Measurements from ENCODE around the gene NDUFAF5. TPM values are rescaled to one million over a fixed set of nuclear protein-coding genes. Genes with fewer than 3 reads are reported as not detected.

Gene NDUFAF5
- total and polyA plus RNA-seq, 2 donors (not counting 3 experiments of a cell fraction or from before 2014, with no cell fraction given) = 9.8 to 26.4 TPM

- no peak overlapping the region for H2AFZ ChIP-seq (ENCODE audit: low read depth, low read length)
- dilution Hi-C loops (cut with MboI; ENCODE audit: extremely low pct_ligation_motif_present, low sequenced_read_pairs) (no loop called here), intact Hi-C loops (cut with micrococcal nuclease) (no loop called here)
- FAIRE-seq (no peak), DNase-seq (ENCODE audit: low read depth, low spot score) (no peak)
- H3K27me3 ChIP-seq (ENCODE audit: control insufficient read depth in 2 of 2, insufficient read depth in 2 of 2, low read length in 2 of 2) = peaks cover 2 to 4% of the 10 kb centered on the region in 2 experiments
- ChIA-PET POLR2A (no interaction called here), CTCF (interaction anchor here (1.3 to 2.1 kb wide), 2 partner anchors 9 to 229 kb away, joined by 4 to 8 read pairs; no protein-coding TSS in a partner anchor)
- H3K4me2 ChIP-seq (ENCODE audit: insufficient read depth, low read length) = no peak overlapping the region
- no peak overlapping the region for H3K9ac ChIP-seq (replicated peaks; ENCODE audit: extremely low read depth, insufficient read depth, low read length)
- H4K20me1 ChIP-seq (replicated peaks; ENCODE audit: control insufficient read depth, extremely low read depth, insufficient read depth, low read length) = no peaks in the 10 kb centered on the region
- no peaks in the 10 kb centered on the region for H3K4me1 ChIP-seq (ENCODE audit: control insufficient read depth, extremely low read depth, insufficient read depth, low read length)
- no peaks in the 10 kb centered on the region for H3K79me2 ChIP-seq (ENCODE audit: control insufficient read depth, insufficient read depth, low read length)
- H3K9me1 ChIP-seq (replicated peaks; ENCODE audit: control insufficient read depth, extremely low read depth, insufficient read depth, low read length) = no peaks in the 10 kb centered on the region
- H3K4me3 ChIP-seq (replicated peaks in 1 of 3; ENCODE audit: insufficient read depth in 1 of 3, low read depth in 1 of 3, low read length in 3 of 3) = no peak overlapping the region
- no peak overlapping the region for H3K27ac ChIP-seq (ENCODE audit: insufficient read depth, low read depth, low read length)
- BruUV-seq (replicated peaks) = no TSS peak
- no peak for TF ChIP-seq EZH2 (IDR thresholded peaks at IDR 0.05; ENCODE audit: borderline replicate concordance, low read depth, low read length, severe bottlenecking)
- H3K9me3 ChIP-seq (replicated peaks; ENCODE audit: control insufficient read depth, insufficient read depth, low read length) = no peaks in the 10 kb centered on the region
- no peaks in the 10 kb centered on the region for H3K36me3 ChIP-seq (ENCODE audit: control insufficient read depth in 2 of 2, extremely low read depth in 1 of 2, insufficient read depth in 2 of 2, low read length in 2 of 2)
Observed at GRCh38 chr20:13825465-13825864, 40.6 kb downstream of the NDUFAF5 start.

- FAIRE-seq = no peak
- POLR2A ChIA-PET = no interaction called here
- dilution Hi-C loops (cut with MboI; ENCODE audit: extremely low pct_ligation_motif_present, low sequenced_read_pairs) = no loop called here
Observed at GRCh38 chr20:13831476-13831875, 46.6 kb downstream of the NDUFAF5 start.

More at GRCh38 chr20:13831476-13831875, 46.6 kb downstream of the NDUFAF5 start:
- Histone ChIP-seq H3K4me3 (replicated peaks in 1 of 3; ENCODE audit: insufficient read depth in 1 of 3, low read depth in 1 of 3, low read length in 3 of 3) (no peak overlapping the region), H3K79me2 (ENCODE audit: control insufficient read depth, insufficient read depth, low read length) (no peaks in the 10 kb centered on the region), H3K9me1 (replicated peaks; ENCODE audit: control insufficient read depth, extremely low read depth, insufficient read depth, low read length) (no peaks in the 10 kb centered on the region), H3K4me2 (ENCODE audit: insufficient read depth, low read length) (no peak overlapping the region), H3K4me1 (ENCODE audit: control insufficient read depth, extremely low read depth, insufficient read depth, low read length) (no peaks in the 10 kb centered on the region), H3K36me3 (ENCODE audit: control insufficient read depth in 2 of 2, extremely low read depth in 1 of 2, insufficient read depth in 2 of 2, low read length in 2 of 2) (no peaks in the 10 kb centered on the region), H3K9ac (replicated peaks; ENCODE audit: extremely low read depth, insufficient read depth, low read length) (no peak overlapping the region), H3K9me3 (replicated peaks; ENCODE audit: control insufficient read depth, insufficient read depth, low read length) (no peaks in the 10 kb centered on the region), H2AFZ (ENCODE audit: low read depth, low read length) (no peak overlapping the region), H4K20me1 (replicated peaks; ENCODE audit: control insufficient read depth, extremely low read depth, insufficient read depth, low read length) (no peaks in the 10 kb centered on the region), H3K27me3 (ENCODE audit: control insufficient read depth in 2 of 2, insufficient read depth in 2 of 2, low read length in 2 of 2) (peaks cover 0 to 2% of the 10 kb centered on the region in 2 experiments), H3K27ac (ENCODE audit: insufficient read depth, low read depth, low read length) (no peak overlapping the region)
- CTCF ChIA-PET = no interaction called here
- no peak for TF ChIP-seq EZH2 (IDR thresholded peaks at IDR 0.05; ENCODE audit: borderline replicate concordance, low read depth, low read length, severe bottlenecking)
- TF ChIP-seq FOS (IDR thresholded peaks at IDR 0.05; ENCODE audit: borderline replicate concordance, insufficient read depth, low read length) = no peak
- no peak for TF ChIP-seq MYC (IDR thresholded peaks at IDR 0.05; ENCODE audit: low read depth, low read length)
- TF ChIP-seq CTCF (IDR thresholded peaks at IDR 0.05; ENCODE audit: extremely low read depth in 1 of 2, insufficient read depth in 1 of 2, low read depth in 1 of 2, low read length in 2 of 2) = no peak
- BruUV-seq (replicated peaks) = no TSS peak
- no peak for DNase-seq (ENCODE audit: low read depth, low spot score)
- intact Hi-C loops (cut with micrococcal nuclease) = no loop called here
